Gastroesophageal sphincter (tissue), 4 donors: ENCODE measurements around the gene C1QTNF12. TPM values are rescaled to one million over a fixed set of nuclear protein-coding genes. Genes with fewer than 3 reads are reported as not detected.
A peak's percentile ranks its signal among the peaks of the same experiment; 100 is the strongest.

ENCODE experiments used
- ATAC-seq: fragments of 150-250 bp; one replicate; pipeline ENCODE4 v1.9.1; 2016; ENCODE audit warnings: mild to moderate bottlenecking, moderate library complexity
- H3K27ac ChIP-seq, 4 donors: fragments of 200-600 bp; sonication (generic) in 3 of 4; 1 replicate in 3 of 4; 2 replicates in 1 of 4; pipeline ENCODE4 v1.5.1; 2016 to 2019
- H3K27me3 ChIP-seq: fragments of 200-600 bp; sonication (generic); one replicate; pipeline ENCODE4 v1.5.1; 2019
- H3K36me3 ChIP-seq, 2 donors: fragments of 200-600 bp; sonication (generic); one replicate each; pipeline ENCODE4 v1.5.1; 2019; ENCODE audit warnings: control low read depth in 1 of 2
- H3K4me1 ChIP-seq, 3 donors: fragments of 200-600 bp; sonication (generic); 1 replicate in 2 of 3; 2 replicates in 1 of 3; pipeline ENCODE4 v1.5.1; 2016 to 2019; ENCODE audit warnings: control low read depth in 2 of 3
- H3K4me3 ChIP-seq, 2 donors: fragments of 200-600 bp; sonication (generic); one replicate each; pipeline ENCODE4 v1.5.1; 2019; ENCODE audit warnings: mild to moderate bottlenecking in 1 of 2, moderate library complexity in 1 of 2
- H3K9me3 ChIP-seq, 3 donors: fragments of 200-600 bp; sonication (generic); one replicate each; pipeline ENCODE4 v1.5.1; 2017 to 2019; ENCODE audit warnings: control low read depth in 2 of 3
- CTCF ChIP-seq, 4 experiments: fragments of 200-600 bp in 2 of 4; fragments of 450-650 bp in 2 of 4; sonication (generic) in 1 of 4; IDR thresholded peaks; one replicate each; pipeline ENCODE4 v1.5.1; 2017 to 2019; ENCODE audit warnings: antibody characterized with exemption in 4 of 4, mild to moderate bottlenecking in 2 of 4, moderate library complexity in 2 of 4
- EP300 ChIP-seq: sonication (generic); formaldehyde crosslinking; IDR thresholded peaks from one replicate; pipeline ENCODE4 v1.6.1; 2017; ENCODE audit warnings: antibody characterized with exemption, mild to moderate bottlenecking
- POLR2A ChIP-seq, 2 donors: fragments of 450-650 bp; IDR thresholded peaks; one replicate each; pipeline ENCODE4 v1.6.1; 2017; ENCODE audit warnings: antibody characterized with exemption in 2 of 2, mild to moderate bottlenecking in 2 of 2, moderate library complexity in 1 of 2
- POLR2AphosphoS5 ChIP-seq: sonication (generic); formaldehyde crosslinking; IDR thresholded peaks from one replicate; pipeline ENCODE4 v1.6.1; 2017; ENCODE audit warnings: antibody characterized with exemption
- WGBS, 2 donors: methylation state at CpG; one replicate each; pipeline ENCODE4 v1.1.5; 2018; ENCODE audit warnings: low coverage in 1 of 2; 5-methylcytosine and 5-hydroxymethylcytosine counted together
- total RNA-seq, 4 donors: library from RNA; depleted of rRNA; stranded (reverse); fragments of >200 nt; gene quantifications; one replicate each; pipeline ENCODE4 v1.1.0, GENCODE V29; 2016

C1QTNF12 gene
- total RNA-seq, 4 donors from 2014 or later: 0.96 to 2.8 (median 1.7) TPM

GRCh38 chr1:1215881-1216605 is 30.5 kb downstream of the C1QTNF12 start:
- Histone ChIP-seq H3K27me3 (no peaks in the 10 kb centered on the region), H3K27ac (no peak overlapping the region), H3K36me3 (peaks cover 0 to 60% of the 10 kb centered on the region in 2 donors), H3K4me3 (no peak overlapping the region), H3K4me1 (peaks cover 0 to 22% (median 0%) of the 10 kb centered on the region in 3 donors), H3K9me3 (no peaks in the 10 kb centered on the region)
- TF ChIP-seq EP300 (no peak), POLR2A (IDR thresholded peaks at IDR 0.05) (no peak), CTCF (IDR thresholded peaks at IDR 0.05) (no peak), POLR2AphosphoS5 (no peak)
- ATAC-seq: no peak
- 100% methylated on average over 1 of the region's 21 CpGs; no CpG with 5 or more reads in 1 of the 2 donors for WGBS, 2 donors

- Histone ChIP-seq H3K4me3 (no peak overlapping the region), H3K27me3 (no peaks in the 10 kb centered on the region), H3K9me3 (no peaks in the 10 kb centered on the region), H3K36me3 (peaks cover 0 to 52% of the 10 kb centered on the region in 2 donors), H3K27ac (no peak overlapping the region), H3K4me1 (peaks cover 0 to 22% (median 0%) of the 10 kb centered on the region in 3 donors)
- 60 to 80% methylated on average over 1 of the region's 11 CpGs for WGBS, 2 donors
- no peak for ATAC-seq
- TF ChIP-seq EP300: no peak
- no peak for TF ChIP-seq POLR2A (IDR thresholded peaks at IDR 0.05)
- no peak for TF ChIP-seq CTCF (IDR thresholded peaks at IDR 0.05)
- TF ChIP-seq POLR2AphosphoS5: no peak
Measured at GRCh38 chr1:1215080-1215676, 31.3 kb downstream of the C1QTNF12 start.

- H3K4me1 ChIP-seq: peaks cover 0 to 24% (median 0%) of the 10 kb centered on the region in 3 donors
- no peak for ATAC-seq
- peak within 1 kb of the TSS in 1 of 4 donors; percentile 38 for H3K27ac ChIP-seq
- peaks cover 0 to 36% of the 10 kb centered on the region in 2 donors for H3K36me3 ChIP-seq
- H3K9me3 ChIP-seq: no peaks in the 10 kb centered on the region
- no peak for TF ChIP-seq CTCF (IDR thresholded peaks at IDR 0.05)
- no peak for TF ChIP-seq EP300
- no peak for TF ChIP-seq POLR2AphosphoS5
- no peak for TF ChIP-seq POLR2A (IDR thresholded peaks at IDR 0.05)
- peaks cover 3% of the 10 kb centered on the region for H3K27me3 ChIP-seq
- peak within 1 kb of the TSS in 1 of 2 donors; percentile 40 for H3K4me3 ChIP-seq
- WGBS, 2 donors: 60% methylated on average over 3 of the region's 56 CpGs; no CpG with 5 or more reads in 1 of the 2 donors
Measured at GRCh38 chr1:1213345-1214265, 32.9 kb downstream of the C1QTNF12 start, which contains the start of gene TNFRSF4. TNFRSF4 (minus strand) TSS chr1:1214153; CDS start chr1:1214127, 26 bp downstream.

GRCh38 chr1:1212780-1213344 is 33.7 kb downstream of the C1QTNF12 start:
- TF ChIP-seq POLR2A (IDR thresholded peaks at IDR 0.05): no peak
- TF ChIP-seq EP300: no peak
- TF ChIP-seq POLR2AphosphoS5: no peak
- TF ChIP-seq CTCF (IDR thresholded peaks at IDR 0.05): no peak
- ATAC-seq: peak; percentile 26
- peaks cover 0 to 28% of the 10 kb centered on the region in 2 donors for H3K36me3 ChIP-seq
- H3K27me3 ChIP-seq: peaks cover 11% of the 10 kb centered on the region
- 25% methylated on average over 3 of the region's 24 CpGs; no CpG with 5 or more reads in 1 of the 2 donors for WGBS, 2 donors
- no peaks in the 10 kb centered on the region for H3K9me3 ChIP-seq
- peak overlapping the region in 1 of 4 donors; percentile 38 for H3K27ac ChIP-seq
- peak overlapping the region in 1 of 2 donors; percentile 40 for H3K4me3 ChIP-seq
- H3K4me1 ChIP-seq: peaks cover 0 to 32% (median 0%) of the 10 kb centered on the region in 3 donors
